Left ventricle myocardium inferior (tissue), 1 donor: Measurements from ENCODE around the gene MRPL53. TPM values are rescaled to one million over a fixed set of nuclear protein-coding genes. Genes with fewer than 3 reads are reported as not detected.
"Not testable (repeated sequence)": the region's sequence is repeated elsewhere in the genome, so short reads cannot be mapped to it uniquely, and the experiment has no call there.

ENCODE experiments used
- DNase-seq: peaks from one replicate; pipeline ENCODE4 v3.0.0-alpha.2; 2020
- H3K27ac ChIP-seq: fragments of 200-600 bp; replicated peaks from 2 replicates; pipeline ENCODE4 v1.8.0; 2021
- H3K27me3 ChIP-seq: fragments of 200-600 bp; 2 replicates; pipeline ENCODE4 v1.8.0; 2021; ENCODE audit warnings: low read depth
- H3K36me3 ChIP-seq: fragments of 200-600 bp; 2 replicates; pipeline ENCODE4 v1.8.0; 2021
- H3K4me1 ChIP-seq: fragments of 200-600 bp; 2 replicates; pipeline ENCODE4 v1.8.0; 2021
- H3K4me3 ChIP-seq: fragments of 200-600 bp; 2 replicates; pipeline ENCODE4 v1.8.0; 2021; ENCODE audit warnings: mild to moderate bottlenecking, moderate library complexity
- H3K9me3 ChIP-seq: fragments of 200-600 bp; replicated peaks from 2 replicates; pipeline ENCODE4 v1.8.0; 2021
- CTCF ChIP-seq: fragments of 200-600 bp; IDR thresholded peaks from 2 replicates; pipeline ENCODE4 v1.8.0; 2021; ENCODE audit warnings: antibody characterized with exemption, mild to moderate bottlenecking, borderline replicate concordance
- intact Hi-C: fragments of 100-400 bp; cut with micrococcal nuclease; formaldehyde crosslinking; loops from one replicate; pipeline ENCODE4 v1.11.0; 2022
- total RNA-seq: library from RNA; stranded (reverse); fragmentation: NEBNext Ultra II Directional; extraction: Animal tissue kit (Norgen Biotek cat#: 25700); gene quantifications from one replicate; pipeline ENCODE4 v1.2.1, GENCODE V29; 2021
- donor health status: DM: no; HTN: yes; CAD: no; lungs with severe emphysema.

The MRPL53 gene
- total RNA-seq, 1 donor from 2014 or later: 176 TPM

- Histone ChIP-seq H3K27me3 (no peaks in the 10 kb centered on the region), H3K36me3 (peaks cover 58% of the 10 kb centered on the region), H3K4me3 (peak overlapping the region; percentile 99), H3K4me1 (peaks cover 44% of the 10 kb centered on the region), H3K27ac (peak overlapping the region; percentile 97), H3K9me3 (no peaks in the 10 kb centered on the region)
- intact Hi-C loops: loop anchor here (5.0 to 10.0 kb wide), 2 partner anchors 63 to 106 kb away; no protein-coding TSS in a partner anchor
- DNase-seq: no peak
- no peak for TF ChIP-seq CTCF
Measured at GRCh38 chr2:74481431-74481830, 9.0 kb upstream of the MRPL53 start.

- intact Hi-C loops: no loop called here
- Histone ChIP-seq H3K4me3 (no peak overlapping the region), H3K27me3 (no peaks in the 10 kb centered on the region), H3K27ac (no peak overlapping the region), H3K9me3 (no peaks in the 10 kb centered on the region), H3K4me1 (peaks cover 35% of the 10 kb centered on the region), H3K36me3 (peaks cover 50% of the 10 kb centered on the region)
- DNase-seq: no peak
- TF ChIP-seq CTCF: peak; percentile 14
Measured at GRCh38 chr2:74474899-74475298, 2.4 kb upstream of the MRPL53 start.

GRCh38 chr2:74474481-74474880 lies 2.0 kb upstream of the MRPL53 start:
- no peak overlapping the region for H3K4me3 ChIP-seq
- peaks cover 34% of the 10 kb centered on the region for H3K4me1 ChIP-seq
- no peaks in the 10 kb centered on the region for H3K27me3 ChIP-seq
- peaks cover 46% of the 10 kb centered on the region for H3K36me3 ChIP-seq
- TF ChIP-seq CTCF: no peak
- H3K27ac ChIP-seq: no peak overlapping the region
- intact Hi-C loops: no loop called here
- DNase-seq: no peak
- no peaks in the 10 kb centered on the region for H3K9me3 ChIP-seq

GRCh38 chr2:74472945-74473258 lies 422 bp upstream of the MRPL53 start:
- intact Hi-C loops: no loop called here
- H3K36me3 ChIP-seq: peaks cover 35% of the 10 kb centered on the region

GRCh38 chr2:74471332-74472065 lies 981 bp downstream of the MRPL53 start:
- no peak for TF ChIP-seq CTCF
- no peaks in the 10 kb centered on the region for H3K9me3 ChIP-seq
- no peaks in the 10 kb centered on the region for H3K27me3 ChIP-seq
- DNase-seq: no peak
- peak overlapping the region; percentile 95 for H3K27ac ChIP-seq
- peaks cover 23% of the 10 kb centered on the region for H3K36me3 ChIP-seq
- H3K4me3 ChIP-seq: peak overlapping the region; percentile 88
- peaks cover 34% of the 10 kb centered on the region for H3K4me1 ChIP-seq
- intact Hi-C loops: no loop called here

More at GRCh38 chr2:74472945-74473258, 422 bp upstream of the MRPL53 start:
- Histone ChIP-seq H3K27me3 (no peaks in the 10 kb centered on the region), H3K4me1 (peaks cover 34% of the 10 kb centered on the region), H3K4me3 (peak overlapping the region; percentile 88), H3K9me3 (no peaks in the 10 kb centered on the region), H3K27ac (peak overlapping the region; percentile 95)
- no peak for DNase-seq
- TF ChIP-seq CTCF: no peak

GRCh38 chr2:74470742-74471141 lies 1.7 kb downstream of the MRPL53 start:
- peak overlapping the region; percentile 2 for H3K27ac ChIP-seq
- H3K27me3 ChIP-seq, intact Hi-C loops, DNase-seq, H3K9me3 ChIP-seq: not testable (repeated sequence)
- H3K4me1 ChIP-seq: peaks cover 40% of the 10 kb centered on the region
- peaks cover 18% of the 10 kb centered on the region for H3K36me3 ChIP-seq
- peak overlapping the region; percentile 88 for H3K4me3 ChIP-seq
